DOHH2 (cell line): ENCODE measurements around the gene CPT1A.

Experiments
- H3F3A ChIP-seq: fragments of 200-600 bp; sonication (generic), shearing (Covaris generic); 2 replicates; pipeline ENCODE4 v1.6.0; 2016; ENCODE audit warnings: antibody characterized with exemption, mild to moderate bottlenecking; ENCODE audit not compliant: control insufficient read depth, insufficient read depth
- H3K27ac ChIP-seq: fragments of 200-600 bp; sonication (generic); 2 replicates; pipeline ENCODE4 v1.5.1; 2014; ENCODE audit warnings: low read depth, mild to moderate bottlenecking, low read length, moderate library complexity
- H3K27me3 ChIP-seq: fragments of 200-600 bp; sonication (generic); 2 replicates; pipeline ENCODE4 v1.6.1; 2014; ENCODE audit warnings: mild to moderate bottlenecking, low read length, mixed read lengths; ENCODE audit not compliant: control insufficient read depth
- H3K36me3 ChIP-seq: fragments of 200-600 bp; sonication (generic); 2 replicates; pipeline ENCODE4 v1.6.1; 2014; ENCODE audit warnings: mild to moderate bottlenecking, low read length, moderate library complexity, mixed read lengths; ENCODE audit not compliant: control insufficient read depth
- H3K4me1 ChIP-seq: fragments of 200-600 bp; sonication (generic); 2 replicates; pipeline ENCODE4 v1.6.1; 2014; ENCODE audit warnings: mild to moderate bottlenecking, low read length, mixed read lengths; ENCODE audit not compliant: control insufficient read depth
- H3K4me2 ChIP-seq: fragments of 200-600 bp; sonication (generic); 2 replicates; pipeline ENCODE4 v1.6.0; 2014; ENCODE audit warnings: mild to moderate bottlenecking, low read length, moderate library complexity
- H3K4me3 ChIP-seq: fragments of 200-600 bp; sonication (generic); 2 replicates; pipeline ENCODE4 v1.5.1; 2014; ENCODE audit warnings: mild to moderate bottlenecking, low read length, mixed read lengths
- H3K79me2 ChIP-seq: fragments of 200-600 bp; sonication (generic); 2 replicates; pipeline ENCODE4 v1.6.1; 2014; ENCODE audit warnings: mild to moderate bottlenecking, low read length, mixed read lengths; ENCODE audit not compliant: control insufficient read depth
- H3K9me2 ChIP-seq: fragments of 200-600 bp; sonication (generic); replicated peaks from 2 replicates; pipeline ENCODE4 v1.6.1; 2014; ENCODE audit warnings: mild to moderate bottlenecking, low read length, mixed read lengths; ENCODE audit not compliant: control insufficient read depth
- H3K9me3 ChIP-seq: fragments of 200-600 bp; sonication (generic); 2 replicates; pipeline ENCODE4 v1.6.1; 2014; ENCODE audit warnings: antibody characterized with exemption, low read length, mixed read lengths; ENCODE audit not compliant: control insufficient read depth, insufficient read depth
- H4K20me1 ChIP-seq: fragments of 200-600 bp; sonication (generic); 2 replicates; pipeline ENCODE4 v1.6.0; 2014; ENCODE audit warnings: low read depth, mild to moderate bottlenecking, antibody characterized with exemption, low read length, moderate library complexity; ENCODE audit not compliant: control insufficient read depth, insufficient read depth
- CTCF ChIP-seq: fragments of 200-600 bp; sonication (generic); IDR thresholded peaks from one replicate; pipeline ENCODE4 v1.5.1; 2014; ENCODE audit warnings: antibody characterized with exemption, mild to moderate bottlenecking, low read depth, low read length; ENCODE audit not compliant: poor library complexity, severe bottlenecking
- EZH2phosphoT487 ChIP-seq: fragments of 200-600 bp; sonication (generic); IDR thresholded peaks from 2 replicates; pipeline ENCODE4 v1.6.1; 2017; ENCODE audit warnings: borderline replicate concordance, mild to moderate bottlenecking, antibody characterized with exemption, low read length, moderate library complexity, mixed read lengths

The CPT1A gene

GRCh38 chr11:68784653-68785052 lies 57.1 kb downstream of the CPT1A start:
- H3K79me2 ChIP-seq: no peaks in the 10 kb centered on the region
- TF ChIP-seq EZH2phosphoT487 (no peak), CTCF (no peak)

DNA sequence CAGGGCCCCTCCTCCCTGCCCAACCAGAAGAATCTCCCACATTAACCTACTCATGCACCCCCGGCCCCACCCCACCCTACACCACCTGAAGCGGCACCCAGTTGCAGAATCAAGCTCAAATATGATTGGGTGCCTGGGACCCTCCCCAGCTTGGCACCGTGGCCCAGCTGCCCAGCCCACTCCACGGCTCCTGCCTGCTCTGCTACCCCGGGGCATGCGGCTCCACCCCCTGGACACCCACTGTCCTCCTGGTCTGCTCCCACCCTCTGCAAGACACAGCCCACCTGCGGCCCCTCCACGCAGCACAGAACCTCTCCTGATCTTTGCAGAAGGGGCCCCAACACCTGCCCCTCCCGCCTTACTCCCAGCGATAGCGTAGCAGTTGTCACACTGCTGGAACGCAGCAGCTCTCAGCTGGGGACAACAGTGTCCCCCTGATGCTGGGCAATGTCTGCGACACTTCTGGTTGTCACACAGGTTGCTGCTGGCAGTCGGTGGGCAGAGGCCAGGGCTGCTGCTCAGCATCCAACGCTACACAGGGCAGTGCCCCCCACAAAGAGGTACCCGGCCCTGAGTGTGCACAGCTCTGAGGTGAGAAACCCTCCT lies 58.4 kb downstream of the CPT1A start:
- Histone ChIP-seq H3K36me3 (no peaks in the 10 kb centered on the region), H3K79me2 (no peaks in the 10 kb centered on the region), H3K4me2 (no peak overlapping the region), H4K20me1 (no peaks in the 10 kb centered on the region), H3K27me3 (no peaks in the 10 kb centered on the region), H3K4me3 (no peak overlapping the region), H3K9me3 (no peaks in the 10 kb centered on the region), H3F3A (no peaks in the 10 kb centered on the region), H3K27ac (no peak overlapping the region), H3K9me2 (no peaks in the 10 kb centered on the region), H3K4me1 (no peaks in the 10 kb centered on the region)
- TF ChIP-seq CTCF: no peak
- no peak for TF ChIP-seq EZH2phosphoT487

More at GRCh38 chr11:68784653-68785052, 57.1 kb downstream of the CPT1A start:
- H3K9me3 ChIP-seq: no peaks in the 10 kb centered on the region
- H3F3A ChIP-seq: no peaks in the 10 kb centered on the region
- H3K27ac ChIP-seq: no peak overlapping the region
- H3K4me2 ChIP-seq: no peak overlapping the region
- H3K4me3 ChIP-seq: no peak overlapping the region
- no peaks in the 10 kb centered on the region for H4K20me1 ChIP-seq
- H3K4me1 ChIP-seq: no peaks in the 10 kb centered on the region
- H3K27me3 ChIP-seq: no peaks in the 10 kb centered on the region
- H3K9me2 ChIP-seq: no peaks in the 10 kb centered on the region
- H3K36me3 ChIP-seq: no peaks in the 10 kb centered on the region

GRCh38 chr11:68782711-68783110 lies 59.0 kb downstream of the CPT1A start:
- Histone ChIP-seq H3K27ac (no peak overlapping the region), H3K4me1 (no peaks in the 10 kb centered on the region), H3K36me3 (no peaks in the 10 kb centered on the region), H3K4me2 (no peak overlapping the region), H3K9me2 (no peaks in the 10 kb centered on the region), H3K4me3 (no peak overlapping the region), H3F3A (no peaks in the 10 kb centered on the region), H3K9me3 (no peaks in the 10 kb centered on the region), H3K79me2 (no peaks in the 10 kb centered on the region), H4K20me1 (no peaks in the 10 kb centered on the region), H3K27me3 (no peaks in the 10 kb centered on the region)
- no peak for TF ChIP-seq CTCF
- no peak for TF ChIP-seq EZH2phosphoT487
